Measurements from ENCODE around the gene SORL1.

- no peak for TF ChIP-seq EZH2 (IDR thresholded peaks at IDR 0.05; ENCODE audit: insufficient read depth, poor library complexity, severe bottlenecking)
- TF ChIP-seq EZH2phosphoT487 (IDR thresholded peaks at IDR 0.05; ENCODE audit: insufficient read depth, low read depth) = no peak
Measured at GRCh38 chr11:121476379-121477032, 24.4 kb downstream of the SORL1 start.

Measured in GM23248 (cell line).